Fibroblast of the aortic adventitia (primary cell): ENCODE measurements around the gene DHRS7B. TPM values are rescaled to one million over a fixed set of nuclear protein-coding genes. Genes with fewer than 3 reads are reported as not detected.
"Not testable (repeated sequence)": the region's sequence is repeated elsewhere in the genome, so short reads cannot be mapped to it uniquely, and the experiment has no call there.

Source experiments
- DNase-seq: peaks from one replicate; pipeline ENCODE4 v3.0.0-alpha.2; 2010; ENCODE audit warnings: low read depth
- H3K4me3 ChIP-seq: 2 replicates; pipeline ENCODE4 v1.5.1; 2011; ENCODE audit warnings: low read depth, mild to moderate bottlenecking, control low read depth, low read length, moderate library complexity
- CTCF ChIP-seq: IDR thresholded peaks from 2 replicates; pipeline ENCODE4 v1.5.1; 2011; ENCODE audit warnings: mild to moderate bottlenecking, low read length, control low read depth, inconsistent platforms; ENCODE audit not compliant: insufficient read depth
- total RNA-seq: library from RNA; depleted of rRNA; stranded (reverse); fragments of >200 nt; gene quantifications from 2 replicates; pipeline ENCODE4 v1.2.3, GENCODE V29; 2012; ENCODE audit warnings: low replicate concordance

DHRS7B gene
- total RNA-seq, 1 donor, result 12.7 TPM

- H3K4me3 ChIP-seq, result no peak overlapping the region
- no peak for TF ChIP-seq CTCF
- no peak for DNase-seq
Measured at GRCh38 chr17:21218831-21219380, 92.1 kb downstream of the DHRS7B start.

GRCh38 chr17:21223086-21223485 is 96.3 kb downstream of the DHRS7B start:
- no peak for DNase-seq
- no peak overlapping the region for H3K4me3 ChIP-seq
- no peak for TF ChIP-seq CTCF

GRCh38 chr17:21227277-21227676 is 100.5 kb downstream of the DHRS7B start:
- not testable (repeated sequence) for DNase-seq, H3K4me3 ChIP-seq

- no peak for TF ChIP-seq CTCF
- no peak overlapping the region for H3K4me3 ChIP-seq
- DNase-seq, result no peak
Measured at GRCh38 chr17:21228111-21228510, 101.3 kb downstream of the DHRS7B start.

- no peak overlapping the region for H3K4me3 ChIP-seq
- no peak for TF ChIP-seq CTCF
- DNase-seq, result no peak
Measured at GRCh38 chr17:21228845-21229244, 102.1 kb downstream of the DHRS7B start.

GRCh38 chr17:21231533-21231932 is 104.8 kb downstream of the DHRS7B start:
- DNase-seq, result no peak
- H3K4me3 ChIP-seq, result no peak overlapping the region
- TF ChIP-seq CTCF, result no peak

GRCh38 chr17:21232033-21232749 is 105.4 kb downstream of the DHRS7B start:
- no peak for DNase-seq
- TF ChIP-seq CTCF, result no peak
- no peak overlapping the region for H3K4me3 ChIP-seq
